Activated CD4-positive, alpha-beta memory T cell treated with anti-CD3 and anti-CD28 coated beads, Interleukin-2, amount 10 ng/mL, durations not matched to agents 7 days and 5 days (primary cell): ENCODE data around the gene CDH4. TPM values are rescaled to one million over a fixed set of nuclear protein-coding genes. Genes with fewer than 3 reads are reported as not detected.

Experiments used
- CTCF ChIA-PET: fragments of 350-600 bp; sonication (Branson Sonifier 250); formaldehyde crosslinking; loops from one replicate; lab custom pipeline; 2021; ENCODE audit warnings: antibody characterized with exemption, inconsistent platforms; lab: Charles Lee
- POLR2A ChIA-PET: fragments of 350-600 bp; sonication (Branson Sonifier 250); formaldehyde crosslinking; loops from one replicate; lab custom pipeline; 2021; ENCODE audit warnings: antibody characterized with exemption; lab: Charles Lee
- DNase-seq: peaks from one replicate; pipeline ENCODE4 v3.0.0-alpha.2; 2020
- H3K27ac Mint-ChIP-seq: one replicate; pipeline ENCODE4 v1.8.0; 2021; ENCODE audit warnings: mild to moderate bottlenecking, mixed read lengths
- H3K27me3 Mint-ChIP-seq: one replicate; pipeline ENCODE4 v1.8.0; 2021; ENCODE audit warnings: mixed read lengths
- H3K36me3 Mint-ChIP-seq: one replicate; pipeline ENCODE4 v1.8.0; 2021; ENCODE audit warnings: low read depth, mixed read lengths
- H3K4me1 Mint-ChIP-seq: one replicate; pipeline ENCODE4 v1.8.0; 2021; ENCODE audit warnings: mixed read lengths
- H3K4me3 Mint-ChIP-seq: one replicate; pipeline ENCODE4 v1.8.0; 2021; ENCODE audit warnings: mild to moderate bottlenecking, mixed read lengths
- H3K9me3 Mint-ChIP-seq: one replicate; pipeline ENCODE4 v1.8.0; 2021; ENCODE audit warnings: mixed read lengths
- total RNA-seq, 2 experiments: library from RNA; stranded (reverse); gene quantifications; one replicate each; pipeline ENCODE4 v1.2.3, GENCODE V29; 2021

Gene CDH4
- total RNA-seq, 2 experiments from 2014 or later: 0.15 to 0.20 TPM

DNA sequence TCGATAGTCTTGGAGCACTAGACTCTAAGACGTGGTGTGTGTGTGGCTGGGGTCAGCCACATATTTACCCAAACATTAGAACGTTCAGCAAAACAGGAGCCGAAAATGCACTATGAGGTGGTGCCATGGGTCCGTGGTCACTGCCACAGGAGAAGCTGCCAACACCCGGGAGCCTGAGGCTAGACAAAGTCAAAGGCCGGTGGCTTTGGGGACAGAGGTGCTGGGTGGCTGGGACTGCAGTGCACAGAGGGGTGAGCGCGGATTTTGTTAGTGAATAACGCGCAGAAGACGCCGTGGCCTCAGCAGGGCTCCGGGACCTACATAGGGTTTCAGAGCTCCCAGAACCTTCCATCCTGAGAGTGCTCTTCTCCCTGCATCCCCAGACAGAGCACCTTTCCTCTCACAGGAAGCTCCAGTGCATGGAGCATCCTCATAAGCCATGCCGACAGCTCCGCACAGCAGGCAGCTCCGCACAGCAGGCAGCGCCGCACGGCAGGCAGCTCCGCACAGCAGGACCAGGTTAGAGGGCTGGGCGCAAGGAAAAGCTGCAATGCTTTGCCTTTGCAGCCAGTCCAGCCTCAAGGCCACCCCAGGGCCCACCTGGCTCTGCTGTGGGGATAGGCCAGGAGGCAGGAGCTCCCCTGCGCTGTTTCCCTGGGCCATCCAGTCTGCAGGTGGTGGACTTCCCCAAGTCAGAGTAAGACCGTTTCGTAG lies 509.5 kb downstream of the CDH4 start:
- DNase-seq: no peak
- Mint-ChIP-seq H3K4me3 (no peak overlapping the region), H3K27me3 (no peaks in the 10 kb centered on the region), H3K27ac (no peak overlapping the region), H3K9me3 (no peaks in the 10 kb centered on the region), H3K36me3 (no peaks in the 10 kb centered on the region), H3K4me1 (no peaks in the 10 kb centered on the region)
- CTCF ChIA-PET: no interaction called here
- POLR2A ChIA-PET: no interaction called here

DNA sequence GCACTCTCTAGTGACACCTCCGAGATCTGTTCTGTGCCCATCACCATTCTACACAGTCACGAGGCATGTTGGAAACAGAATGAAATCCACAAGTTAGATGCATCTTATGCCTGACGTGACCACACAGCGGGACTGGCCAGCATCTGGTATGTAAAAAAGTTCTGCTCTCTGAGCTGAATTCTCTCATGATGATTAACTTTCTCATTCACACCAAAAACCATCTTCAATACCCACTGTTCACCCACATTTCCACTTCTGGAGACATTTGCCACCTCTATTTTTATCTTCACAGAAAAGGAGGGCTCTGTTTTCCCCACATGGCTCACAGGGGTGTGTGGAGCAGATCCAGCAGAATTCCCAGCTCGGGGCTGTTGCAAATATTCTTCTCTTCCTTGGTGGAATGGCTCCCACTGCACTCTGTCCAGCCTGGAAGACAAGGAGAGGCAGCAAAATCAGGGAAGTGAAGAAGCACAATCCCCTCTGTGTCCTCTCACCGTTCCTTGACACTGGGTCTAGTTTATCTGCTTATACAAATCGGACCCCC lies 510.2 kb downstream of the CDH4 start:
- Mint-ChIP-seq H3K27ac (no peak overlapping the region), H3K4me1 (no peaks in the 10 kb centered on the region), H3K27me3 (no peaks in the 10 kb centered on the region), H3K4me3 (no peak overlapping the region), H3K9me3 (no peaks in the 10 kb centered on the region), H3K36me3 (no peaks in the 10 kb centered on the region)
- ChIA-PET CTCF (no interaction called here), POLR2A (no interaction called here)
- no peak for DNase-seq

DNA sequence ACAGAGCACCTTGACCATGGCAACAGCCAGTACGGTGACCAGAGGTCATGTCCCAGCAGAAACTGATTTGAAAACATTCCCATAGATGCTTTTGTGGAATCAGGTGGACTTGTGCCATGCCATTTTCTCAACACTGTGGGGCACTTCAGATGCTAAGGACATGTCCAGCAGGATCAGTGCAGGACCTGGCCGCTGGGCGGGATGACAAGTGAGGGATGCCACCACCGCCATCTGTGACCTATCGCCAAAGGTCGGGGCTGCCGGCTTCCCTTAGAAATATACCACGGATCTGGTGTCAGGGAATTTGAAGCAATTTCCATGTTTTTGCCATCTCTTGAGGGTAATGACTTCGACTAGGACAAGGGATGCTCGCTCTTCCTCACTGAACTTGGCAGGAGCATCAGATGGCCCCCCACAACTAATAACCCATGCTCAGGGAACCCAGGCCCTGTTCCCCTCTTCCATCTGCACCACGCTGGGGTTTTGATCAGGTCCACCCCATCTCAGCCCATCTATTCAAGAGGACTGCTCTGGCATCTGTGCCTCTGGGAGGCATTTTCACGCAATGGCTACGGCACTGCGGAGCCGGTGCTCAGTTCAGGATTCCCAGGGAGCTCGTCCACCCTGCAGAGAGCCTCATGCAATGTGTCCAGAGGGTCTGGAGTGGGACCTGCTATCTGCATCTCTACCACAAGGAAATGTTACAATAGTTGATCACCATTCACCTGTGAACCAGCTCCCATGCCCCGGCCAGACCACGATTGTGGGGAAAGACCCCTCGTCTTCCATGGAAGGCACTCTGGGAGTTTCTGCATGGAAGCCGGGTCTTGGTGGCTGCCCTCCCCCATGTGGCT lies 511.1 kb downstream of the CDH4 start:
- CTCF ChIA-PET: no interaction called here
- POLR2A ChIA-PET: no interaction called here
- no peak for DNase-seq
- no peaks in the 10 kb centered on the region for H3K9me3 Mint-ChIP-seq
- H3K27me3 Mint-ChIP-seq: no peaks in the 10 kb centered on the region
- H3K36me3 Mint-ChIP-seq: no peaks in the 10 kb centered on the region
- H3K4me1 Mint-ChIP-seq: no peaks in the 10 kb centered on the region
- no peak overlapping the region for H3K27ac Mint-ChIP-seq
- no peak overlapping the region for H3K4me3 Mint-ChIP-seq

DNA sequence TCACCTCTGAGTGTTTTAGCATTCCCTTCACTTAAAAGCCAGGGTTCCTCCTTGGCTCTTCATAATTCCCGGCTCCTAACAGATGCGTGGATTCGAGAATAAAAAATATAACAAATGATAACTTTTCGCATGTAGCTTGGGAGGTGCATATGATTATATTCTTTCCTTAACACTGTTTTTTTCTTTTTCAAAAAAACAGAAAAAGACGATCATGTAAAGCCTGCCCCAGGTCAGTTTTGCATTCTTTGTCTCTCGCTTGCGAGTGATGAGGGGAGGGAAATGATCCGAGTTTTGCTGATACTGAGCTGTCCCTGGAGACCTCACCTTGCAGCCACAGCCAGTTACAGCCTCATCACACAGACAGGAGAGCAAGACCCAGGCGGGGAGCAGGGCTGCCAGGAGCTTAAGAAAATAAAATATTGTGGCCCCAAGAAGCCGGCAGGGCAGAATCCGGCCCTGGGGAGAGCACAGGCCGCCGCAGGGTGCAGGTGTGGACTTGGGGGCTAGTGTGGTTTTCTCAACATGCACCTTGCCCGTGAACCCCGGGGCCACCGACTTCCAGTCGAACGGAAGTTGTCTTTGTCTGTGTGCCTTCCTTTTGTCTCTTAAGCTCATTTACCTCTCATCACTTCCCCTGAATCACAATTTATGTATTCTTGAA lies 511.8 kb downstream of the CDH4 start:
- DNase-seq: no peak
- ChIA-PET POLR2A (no interaction called here), CTCF (no interaction called here)
- no peaks in the 10 kb centered on the region for H3K36me3 Mint-ChIP-seq
- H3K9me3 Mint-ChIP-seq: no peaks in the 10 kb centered on the region
- H3K4me3 Mint-ChIP-seq: no peak overlapping the region
- no peaks in the 10 kb centered on the region for H3K27me3 Mint-ChIP-seq
- no peak overlapping the region for H3K27ac Mint-ChIP-seq
- no peaks in the 10 kb centered on the region for H3K4me1 Mint-ChIP-seq

DNA sequence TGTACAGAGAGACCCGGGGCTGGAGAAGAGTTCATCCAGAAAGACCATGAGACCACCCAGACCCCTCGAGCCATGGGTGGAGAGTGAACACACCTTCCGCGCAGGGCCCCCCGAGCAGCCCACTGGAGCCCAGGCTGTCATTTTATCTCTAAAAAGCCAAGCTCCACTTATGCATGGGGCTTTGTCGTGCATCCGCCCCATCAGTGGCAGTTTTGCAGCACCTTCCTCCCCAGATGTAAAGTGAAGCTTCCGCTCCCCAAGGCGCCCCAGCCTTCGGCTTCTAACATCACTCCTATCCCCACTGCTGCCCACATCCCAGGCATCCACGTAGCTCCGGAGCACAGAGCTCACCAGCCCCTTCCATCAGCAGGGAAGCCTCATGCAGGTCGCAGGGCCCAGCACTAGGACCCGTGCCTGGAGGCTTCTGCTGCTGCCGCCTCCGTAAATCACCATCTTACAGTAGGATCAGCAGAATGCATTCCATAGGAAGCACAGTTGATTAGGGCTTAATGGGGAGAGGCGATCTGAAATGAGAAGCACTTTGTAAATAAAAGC lies 512.5 kb downstream of the CDH4 start:
- Mint-ChIP-seq H3K27me3 (no peaks in the 10 kb centered on the region), H3K27ac (no peak overlapping the region), H3K36me3 (no peaks in the 10 kb centered on the region), H3K4me1 (no peaks in the 10 kb centered on the region), H3K4me3 (no peak overlapping the region), H3K9me3 (no peaks in the 10 kb centered on the region)
- no peak for DNase-seq
- CTCF ChIA-PET: no interaction called here
- POLR2A ChIA-PET: no interaction called here

DNA sequence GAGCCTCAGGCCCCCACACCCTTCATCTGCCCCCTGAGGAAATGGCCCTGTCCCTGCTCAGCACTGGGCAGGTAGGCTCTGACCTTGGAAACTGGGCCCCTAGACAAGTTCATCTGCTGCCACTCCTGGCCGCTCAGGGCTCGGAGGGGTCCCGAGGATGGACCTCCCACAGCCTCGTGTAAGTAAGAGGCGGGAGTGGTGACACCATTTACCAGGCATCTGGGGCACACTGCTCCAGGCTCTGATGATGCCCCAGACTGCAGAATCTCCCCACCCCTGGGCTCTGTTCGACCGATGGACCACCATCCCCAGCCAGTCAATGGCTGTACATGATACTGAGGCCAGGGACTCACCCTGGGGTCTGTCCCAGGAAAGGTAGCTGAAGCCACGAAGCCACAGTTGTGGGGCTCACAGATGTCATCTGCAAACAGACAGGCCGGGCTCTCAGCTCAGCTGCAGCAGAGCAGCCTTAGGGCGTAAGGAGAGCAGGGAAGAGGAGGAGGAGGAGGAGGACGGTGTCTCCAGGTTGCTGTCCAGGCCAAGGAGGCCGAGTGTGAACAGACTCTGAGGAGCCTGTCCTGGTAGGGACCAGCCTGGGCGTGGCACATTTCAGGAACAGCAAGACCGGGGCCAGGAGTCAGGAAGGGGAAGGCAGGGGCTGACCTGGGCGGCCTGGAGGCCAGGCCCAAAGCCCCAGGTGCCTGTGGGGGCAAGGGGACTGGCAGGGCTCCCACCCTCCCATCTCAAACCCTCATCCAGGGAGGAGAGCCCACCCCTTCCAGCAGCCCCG lies 513.2 kb downstream of the CDH4 start:
- ChIA-PET CTCF (no interaction called here), POLR2A (no interaction called here)
- H3K27me3 Mint-ChIP-seq: no peaks in the 10 kb centered on the region
- no peaks in the 10 kb centered on the region for H3K36me3 Mint-ChIP-seq
- DNase-seq: no peak
- no peaks in the 10 kb centered on the region for H3K4me1 Mint-ChIP-seq
- no peak overlapping the region for H3K4me3 Mint-ChIP-seq
- no peaks in the 10 kb centered on the region for H3K9me3 Mint-ChIP-seq
- H3K27ac Mint-ChIP-seq: no peak overlapping the region

DNA sequence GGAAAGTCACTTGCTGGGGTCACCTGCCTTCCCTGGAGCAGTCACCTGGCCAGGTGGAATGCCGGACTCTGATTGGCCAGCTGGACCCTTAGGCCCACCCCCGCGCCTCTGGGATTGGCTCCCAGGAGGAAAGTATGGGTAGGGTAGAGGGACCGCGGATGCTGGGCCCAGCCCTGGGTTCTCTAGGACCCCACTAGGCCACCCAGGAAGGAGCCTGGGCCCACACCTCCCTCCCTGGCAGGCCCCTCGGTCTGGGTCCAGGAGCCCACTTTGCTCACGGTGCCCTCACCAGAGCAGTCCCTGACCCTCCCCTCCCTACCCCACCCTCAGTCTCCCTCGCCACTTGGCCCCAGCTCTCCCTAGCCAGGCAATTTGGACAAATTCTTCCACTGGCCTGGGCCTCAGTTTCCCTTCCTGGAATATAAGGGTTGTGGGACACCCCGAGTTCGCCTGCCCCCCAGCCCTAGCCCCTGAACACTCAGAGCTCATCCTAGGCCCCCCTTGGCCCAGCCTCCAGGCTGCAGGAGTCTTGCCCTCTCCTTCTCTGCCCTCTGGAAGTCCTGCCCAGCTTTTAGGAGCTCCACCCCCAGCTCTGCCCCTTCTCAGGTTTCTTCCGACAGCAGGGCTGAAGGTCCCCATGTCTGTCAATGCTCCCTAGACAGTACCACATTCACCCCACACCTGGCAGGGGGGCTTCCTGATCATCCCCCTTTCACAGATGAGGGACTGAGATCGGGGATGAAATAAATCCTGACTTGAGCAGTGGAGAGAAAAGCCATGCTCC lies 514.0 kb downstream of the CDH4 start:
- POLR2A ChIA-PET: no interaction called here
- H3K27me3 Mint-ChIP-seq: no peaks in the 10 kb centered on the region
- H3K27ac Mint-ChIP-seq: no peak overlapping the region
- no peak overlapping the region for H3K4me3 Mint-ChIP-seq
- CTCF ChIA-PET: no interaction called here
- H3K9me3 Mint-ChIP-seq: no peaks in the 10 kb centered on the region
- no peak for DNase-seq
- no peaks in the 10 kb centered on the region for H3K36me3 Mint-ChIP-seq
- H3K4me1 Mint-ChIP-seq: no peaks in the 10 kb centered on the region

DNA sequence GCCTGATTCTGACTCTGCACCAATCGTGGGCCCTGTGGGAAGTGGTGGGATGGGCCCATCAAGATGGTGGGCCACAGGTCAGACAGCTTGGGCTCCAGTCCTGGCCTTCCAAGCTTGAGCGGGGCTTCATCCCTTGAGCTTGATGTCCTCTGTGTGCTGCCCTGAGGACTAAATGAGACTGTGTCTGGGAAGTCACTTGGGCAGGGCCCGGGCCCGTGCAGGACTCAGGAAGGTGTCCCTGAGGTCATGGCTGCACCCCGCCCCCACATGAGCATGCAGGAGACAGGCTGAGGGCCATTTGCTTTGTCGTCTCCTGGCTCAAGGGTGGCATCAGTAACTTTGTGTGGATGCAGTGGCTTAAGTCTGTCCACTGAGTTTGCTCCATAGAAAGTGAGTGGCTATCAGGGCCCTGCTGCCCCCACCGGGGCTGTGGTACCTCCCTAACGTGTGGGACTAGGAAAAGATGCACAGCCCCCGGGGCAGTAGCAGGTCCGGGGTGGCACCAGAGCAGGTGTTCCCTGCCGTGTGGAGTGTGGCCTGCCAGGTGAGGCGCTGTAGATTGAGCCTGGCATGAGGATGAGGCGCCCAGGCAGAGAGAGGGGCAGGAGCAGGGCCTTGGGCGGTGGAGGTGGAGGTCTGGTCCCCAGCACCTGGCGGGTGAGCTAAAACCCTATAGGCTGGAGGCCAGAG lies 515.0 kb downstream of the CDH4 start:
- no peak overlapping the region for H3K27ac Mint-ChIP-seq
- H3K4me3 Mint-ChIP-seq: no peak overlapping the region
- no peaks in the 10 kb centered on the region for H3K9me3 Mint-ChIP-seq
- ChIA-PET POLR2A (no interaction called here), CTCF (no interaction called here)
- no peaks in the 10 kb centered on the region for H3K27me3 Mint-ChIP-seq
- no peaks in the 10 kb centered on the region for H3K36me3 Mint-ChIP-seq
- no peak for DNase-seq
- no peaks in the 10 kb centered on the region for H3K4me1 Mint-ChIP-seq

DNA sequence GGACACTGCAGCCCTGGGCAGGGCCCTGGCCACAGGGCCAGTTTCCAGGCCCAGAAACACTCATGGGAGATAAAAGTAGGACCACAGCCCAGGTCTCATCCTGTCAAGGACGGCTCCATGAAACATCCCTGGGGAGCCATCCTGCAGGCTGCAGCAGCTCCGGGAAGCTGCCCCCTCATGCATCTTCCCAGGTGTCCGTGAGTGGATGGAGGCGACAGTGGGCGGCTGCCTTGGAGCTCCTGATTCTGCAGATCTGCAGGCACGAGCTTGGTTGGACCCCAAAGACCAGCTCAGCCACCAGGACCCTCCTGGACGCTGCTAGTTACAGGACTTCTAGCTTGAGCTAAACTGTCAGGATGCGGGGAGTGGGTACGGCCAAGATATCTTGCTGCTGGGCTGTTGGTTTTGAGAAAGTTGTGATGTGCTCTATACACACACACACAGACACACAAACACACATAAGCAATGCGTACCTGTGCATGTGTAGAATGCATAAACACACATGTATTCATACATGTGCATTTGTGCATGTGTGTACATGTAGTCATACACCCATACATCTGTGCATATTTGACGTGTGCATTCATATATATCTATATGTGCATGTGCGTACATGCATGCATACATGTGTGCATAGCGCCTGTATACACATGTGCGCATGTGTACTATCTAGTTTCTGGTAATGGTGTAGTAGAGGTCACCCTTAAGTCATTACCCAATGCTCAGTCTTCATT lies 515.9 kb downstream of the CDH4 start:
- ChIA-PET CTCF (no interaction called here), POLR2A (no interaction called here)
- H3K27ac Mint-ChIP-seq: no peak overlapping the region
- no peak for DNase-seq
- no peaks in the 10 kb centered on the region for H3K4me1 Mint-ChIP-seq
- H3K27me3 Mint-ChIP-seq: no peaks in the 10 kb centered on the region
- no peaks in the 10 kb centered on the region for H3K36me3 Mint-ChIP-seq
- H3K4me3 Mint-ChIP-seq: no peak overlapping the region
- H3K9me3 Mint-ChIP-seq: no peaks in the 10 kb centered on the region

DNA sequence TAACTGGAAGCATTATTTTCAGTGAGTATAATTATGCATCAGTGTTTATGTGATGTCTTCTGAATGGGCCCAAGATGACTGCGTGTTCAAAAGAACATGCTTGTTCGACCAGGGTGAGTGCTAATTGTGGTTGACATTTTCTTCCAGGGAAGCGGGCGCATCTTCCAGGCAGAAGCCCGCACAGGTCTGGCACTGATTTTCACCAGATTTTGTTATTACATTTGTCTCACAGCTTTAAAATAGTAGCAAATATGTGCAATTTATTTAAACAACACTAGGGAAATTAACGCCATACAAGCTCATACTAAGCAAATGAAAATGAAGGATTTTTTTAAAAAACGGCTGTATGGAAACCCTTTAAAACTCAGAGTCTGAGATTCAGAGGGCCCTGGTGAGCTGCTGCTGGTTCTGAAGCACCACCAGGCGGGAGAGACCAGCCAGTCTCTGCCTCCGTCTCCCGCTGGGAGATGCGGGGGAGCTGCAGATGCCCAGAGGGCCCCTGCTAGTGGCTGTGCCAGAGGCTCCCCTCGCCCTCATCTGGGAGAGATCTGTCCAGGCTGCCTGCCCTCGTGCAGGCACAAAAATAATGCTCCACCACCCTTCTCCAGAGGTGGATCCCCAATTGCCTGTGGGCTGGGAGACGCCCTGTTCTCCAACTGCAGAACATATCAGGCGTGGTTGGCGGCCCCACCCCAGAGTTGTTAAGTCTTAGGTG lies 516.7 kb downstream of the CDH4 start:
- H3K9me3 Mint-ChIP-seq: no peaks in the 10 kb centered on the region
- no peaks in the 10 kb centered on the region for H3K4me1 Mint-ChIP-seq
- no peak overlapping the region for H3K4me3 Mint-ChIP-seq
- no peaks in the 10 kb centered on the region for H3K36me3 Mint-ChIP-seq
- no peaks in the 10 kb centered on the region for H3K27me3 Mint-ChIP-seq
- DNase-seq: no peak
- ChIA-PET POLR2A (no interaction called here), CTCF (no interaction called here)
- H3K27ac Mint-ChIP-seq: no peak overlapping the region
